PC-9 (cell line): ENCODE results near the gene ROM1.

Experiments used
- CTCF ChIP-seq: fragments of 200-600 bp; sonication (generic); conservative IDR thresholded peaks from 2 replicates; pipeline ENCODE4 v1.6.1; 2017; ENCODE audit warnings: mixed run types, antibody characterized with exemption, mild to moderate bottlenecking, moderate library complexity
- EZH2 ChIP-seq: fragments of 200-600 bp; sonication (generic); IDR thresholded peaks from 2 replicates; pipeline ENCODE4 v1.8.0; 2017; ENCODE audit warnings: antibody characterized with exemption, low read depth

- no peak for TF ChIP-seq CTCF
- TF ChIP-seq EZH2 = no peak
Observed at GRCh38 chr11:62664405-62665074, 51.5 kb downstream of the ROM1 start.
